Lower leg skin (tissue), 3 donors: ENCODE data around the gene TSEN54.

Experiments
- CTCF ChIP-seq, 3 donors: fragments of 450-650 bp; IDR thresholded peaks; one replicate each; pipeline ENCODE4 v1.5.1; 2016; ENCODE audit warnings: antibody characterized with exemption in 3 of 3, mild to moderate bottlenecking in 3 of 3, moderate library complexity in 2 of 3
- POLR2A ChIP-seq, 2 donors: fragments of 450-650 bp; IDR thresholded peaks; one replicate each; pipeline ENCODE4 v1.6.1; 2016 to 2017; ENCODE audit warnings: antibody characterized with exemption in 2 of 2, mild to moderate bottlenecking in 1 of 2, moderate library complexity in 1 of 2

- TF ChIP-seq CTCF (IDR thresholded peaks at IDR 0.05) (no peak), POLR2A (IDR thresholded peaks at IDR 0.05) (no peak)
Observed at GRCh38 chr17:75525806-75526554, 9.7 kb downstream of the TSEN54 start.
